Gastroesophageal sphincter (tissue), 3 donors: ENCODE data around the gene MARCHF11.

ENCODE experiments used
- CTCF ChIP-seq, 4 experiments: fragments of 200-600 bp in 2 of 4; fragments of 450-650 bp in 2 of 4; sonication (generic) in 1 of 4; IDR thresholded peaks; one replicate each; pipeline ENCODE4 v1.5.1; 2017 to 2019; ENCODE audit warnings: antibody characterized with exemption in 4 of 4, mild to moderate bottlenecking in 2 of 4, moderate library complexity in 2 of 4
- EP300 ChIP-seq: sonication (generic); formaldehyde crosslinking; IDR thresholded peaks from one replicate; pipeline ENCODE4 v1.6.1; 2017; ENCODE audit warnings: antibody characterized with exemption, mild to moderate bottlenecking
- POLR2AphosphoS5 ChIP-seq: sonication (generic); formaldehyde crosslinking; IDR thresholded peaks from one replicate; pipeline ENCODE4 v1.6.1; 2017; ENCODE audit warnings: antibody characterized with exemption

GRCh38 chr5:16081376-16081955 lies 98.1 kb downstream of the MARCHF11 start:
- TF ChIP-seq POLR2AphosphoS5 (no peak), CTCF (IDR thresholded peaks at IDR 0.05) (no peak), EP300 (no peak)
